GM21390 (cell line): ENCODE measurements around the gene TMSB10.
A peak's percentile ranks its signal among the peaks of the same experiment; 100 is the strongest.
"Not testable (repeated sequence)": the region's sequence is repeated elsewhere in the genome, so short reads cannot be mapped to it uniquely, and the experiment has no call there.

ENCODE experiments used
- ATAC-seq: cut with Tn5 transposase; IDR thresholded peaks from one replicate; pipeline ENCODE4 v1.9.1; 2021; ENCODE audit not compliant: unreplicated experiment

Gene TMSB10

DNA sequence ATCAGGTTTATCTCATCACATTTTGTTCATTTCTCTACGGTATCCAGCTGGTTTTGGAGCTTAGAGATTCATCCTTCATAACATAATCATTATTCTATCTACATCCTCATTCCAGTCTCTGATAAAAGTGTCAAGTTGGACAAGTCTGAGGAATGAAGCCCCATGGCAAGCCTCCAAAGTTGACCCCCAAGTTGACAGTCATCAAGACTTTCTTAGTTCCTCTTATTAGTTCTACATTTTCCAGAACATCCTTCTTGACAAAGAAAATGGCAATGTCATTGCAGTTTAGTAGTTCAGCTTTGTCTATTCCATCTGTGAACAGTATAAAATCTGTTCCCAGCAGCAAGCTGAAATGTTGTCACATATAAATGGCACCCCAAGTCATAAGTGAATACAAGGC, 4.5 kb upstream of the TMSB10 start:
- ATAC-seq = no peak

DNA sequence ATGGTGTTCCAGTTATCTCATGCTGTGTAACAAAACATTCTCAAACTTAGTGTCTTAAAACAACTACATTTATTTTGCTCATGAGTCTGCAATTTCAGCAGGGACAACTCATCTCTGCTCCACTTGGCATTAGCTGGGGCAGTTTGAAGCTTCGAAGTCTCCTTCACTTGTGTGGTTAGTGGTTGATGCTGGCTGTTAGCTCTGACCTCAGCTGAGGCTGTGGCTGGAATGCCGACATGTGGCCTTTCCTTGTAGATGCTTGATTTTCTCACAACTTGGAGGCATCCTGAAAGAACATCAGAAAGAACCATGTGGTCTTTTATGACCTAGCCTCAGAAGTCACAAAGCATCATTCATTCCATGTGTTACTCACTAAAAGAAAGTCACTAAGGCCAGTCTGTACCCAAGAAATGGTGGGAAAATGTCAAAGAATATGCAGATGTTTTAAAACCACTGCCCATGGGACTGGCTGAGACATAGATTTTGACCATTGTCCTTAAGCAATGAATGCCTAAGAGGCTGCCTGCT, 3.8 kb upstream of the TMSB10 start:
- ATAC-seq = no peak

DNA sequence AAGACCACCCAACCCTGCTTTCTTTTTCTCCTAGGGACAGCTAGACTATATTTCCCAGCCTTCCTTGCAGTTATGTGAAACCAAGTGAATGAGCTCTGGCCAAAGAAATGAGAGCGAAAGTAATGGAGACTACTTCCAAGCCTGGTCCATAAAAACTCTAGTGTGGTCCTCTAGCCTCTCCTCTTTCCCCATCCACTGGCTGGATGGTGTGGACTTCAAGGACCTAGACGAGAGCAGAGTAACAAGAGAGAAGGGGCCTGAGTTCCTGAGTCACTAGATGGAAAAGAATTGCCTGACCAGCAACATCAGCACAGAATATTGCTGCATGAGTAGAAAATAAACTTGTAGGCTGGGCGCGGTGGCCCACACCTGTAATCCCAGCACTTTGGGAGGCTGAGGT, 2.9 kb upstream of the TMSB10 start:
- ATAC-seq = no peak

DNA sequence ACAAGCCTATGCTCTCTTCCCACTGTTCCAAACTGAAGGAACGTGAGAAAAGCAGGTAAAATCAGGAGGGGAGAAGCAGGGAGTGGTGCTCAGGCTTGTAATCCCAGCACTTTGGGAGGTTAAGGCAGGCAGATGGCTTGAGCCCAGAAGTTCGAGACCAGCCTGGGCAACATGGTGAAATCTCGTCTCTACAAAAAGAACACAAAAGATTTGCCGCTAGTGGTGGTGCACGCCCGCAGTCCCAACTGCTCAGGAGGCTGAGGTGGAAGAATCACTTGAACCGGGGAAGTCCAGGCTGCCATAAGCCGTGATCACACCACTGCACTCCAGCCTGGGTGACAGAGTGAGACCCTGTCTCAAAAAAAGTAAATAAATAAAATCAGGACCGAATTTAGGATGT, 1.3 kb upstream of the TMSB10 start:
- ATAC-seq = no peak

DNA sequence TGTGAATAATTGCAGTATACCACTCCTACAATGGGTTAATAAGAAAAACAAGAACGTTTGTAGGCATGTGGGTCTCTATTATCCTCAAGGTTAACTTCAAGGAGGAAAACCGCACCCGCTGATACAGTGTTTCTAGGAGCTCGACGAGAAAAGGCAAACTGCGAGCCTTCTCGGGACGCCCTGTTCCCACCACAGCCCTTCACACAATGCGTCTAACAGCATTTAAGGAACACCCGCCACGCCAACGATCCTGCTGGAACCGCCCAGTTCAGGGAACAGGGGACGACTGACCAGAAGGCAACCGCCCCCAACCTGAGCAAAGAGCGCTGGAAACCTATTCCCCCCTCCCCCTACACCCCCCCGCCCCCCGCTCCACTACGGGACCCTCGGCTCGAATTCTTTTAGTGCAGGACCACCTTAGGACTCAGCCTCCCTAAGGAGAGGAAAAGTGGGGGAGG, 710 bp upstream of the TMSB10 start:
- no peak for ATAC-seq

DNA sequence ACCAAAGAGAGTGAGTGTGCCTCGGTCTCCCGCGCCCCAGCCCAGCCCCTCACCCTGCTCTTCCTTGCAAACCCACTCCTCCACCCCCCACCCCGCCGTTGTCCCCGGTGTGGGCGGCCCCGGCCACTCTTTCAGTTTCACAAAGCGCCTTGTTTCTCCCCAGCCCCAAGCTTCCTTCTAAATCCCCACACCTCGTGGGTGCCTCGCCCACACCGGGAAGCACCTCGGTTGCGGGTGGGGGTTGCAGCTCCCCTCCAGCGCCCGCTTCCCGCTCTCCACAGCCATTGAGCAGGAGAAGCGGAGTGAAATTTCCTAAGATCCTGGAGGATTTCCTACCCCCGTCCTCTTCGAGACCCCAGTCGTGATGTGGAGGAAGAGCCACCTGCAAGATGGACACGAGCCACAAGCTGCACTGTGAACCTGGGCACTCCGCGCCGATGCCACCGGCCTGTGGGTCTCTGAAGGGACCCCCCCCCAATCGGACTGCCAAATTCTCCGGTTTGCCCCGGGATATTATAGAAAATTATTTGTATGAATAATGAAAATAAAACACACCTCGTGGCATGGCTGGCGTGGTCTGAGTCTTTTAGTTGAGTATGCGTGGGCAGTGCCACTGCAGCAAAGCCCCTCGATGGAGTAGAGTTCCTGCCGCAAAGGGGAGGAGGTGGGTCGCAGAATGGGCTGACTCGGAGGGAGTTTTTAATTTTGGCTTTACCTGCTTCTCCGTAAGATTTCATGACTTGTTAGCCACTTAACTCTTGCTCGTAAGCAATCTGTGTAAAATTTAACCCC, 848 bp downstream of the TMSB10 start:
- ATAC-seq = peak; percentile 23

DNA sequence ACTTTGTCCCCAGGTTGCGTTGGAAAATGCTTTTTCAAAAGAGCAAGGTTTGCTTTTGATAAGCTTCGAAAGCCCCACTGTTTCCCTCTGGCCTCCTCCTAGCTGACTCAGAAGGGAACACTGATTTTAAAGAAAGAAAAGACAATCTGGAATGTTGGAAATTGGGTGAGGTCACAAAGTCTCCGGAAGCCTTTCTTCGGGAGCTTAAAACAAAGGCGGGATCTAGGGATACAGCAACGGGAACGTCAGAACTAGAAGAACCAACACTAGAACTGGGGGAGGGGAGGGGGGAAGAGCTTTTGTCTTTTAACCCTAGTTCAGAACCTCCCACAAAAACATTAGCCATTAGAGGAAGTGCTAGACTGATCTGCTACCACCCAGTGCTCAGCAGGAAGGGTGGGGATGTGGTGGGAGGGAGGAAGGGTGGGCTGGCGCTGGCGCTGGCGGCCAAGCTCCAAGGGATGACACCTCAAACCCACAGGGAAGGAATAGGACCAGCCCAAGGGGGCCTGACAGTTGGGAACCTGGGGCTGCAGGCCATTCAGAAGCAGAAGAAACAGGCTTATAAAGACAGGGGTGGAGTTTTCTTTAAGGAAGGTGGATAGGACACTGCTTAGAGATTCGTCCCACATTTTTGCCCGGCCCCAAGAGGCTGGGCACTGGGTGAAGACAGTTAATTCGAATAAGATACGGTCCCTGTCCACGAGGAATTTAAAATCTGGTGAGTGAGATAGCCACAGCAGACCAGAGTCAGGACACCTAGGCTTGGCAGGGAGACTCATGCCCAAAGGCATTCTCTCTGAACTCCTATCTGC, 1.7 kb downstream of the TMSB10 start:
- ATAC-seq = peak; percentile 40

DNA sequence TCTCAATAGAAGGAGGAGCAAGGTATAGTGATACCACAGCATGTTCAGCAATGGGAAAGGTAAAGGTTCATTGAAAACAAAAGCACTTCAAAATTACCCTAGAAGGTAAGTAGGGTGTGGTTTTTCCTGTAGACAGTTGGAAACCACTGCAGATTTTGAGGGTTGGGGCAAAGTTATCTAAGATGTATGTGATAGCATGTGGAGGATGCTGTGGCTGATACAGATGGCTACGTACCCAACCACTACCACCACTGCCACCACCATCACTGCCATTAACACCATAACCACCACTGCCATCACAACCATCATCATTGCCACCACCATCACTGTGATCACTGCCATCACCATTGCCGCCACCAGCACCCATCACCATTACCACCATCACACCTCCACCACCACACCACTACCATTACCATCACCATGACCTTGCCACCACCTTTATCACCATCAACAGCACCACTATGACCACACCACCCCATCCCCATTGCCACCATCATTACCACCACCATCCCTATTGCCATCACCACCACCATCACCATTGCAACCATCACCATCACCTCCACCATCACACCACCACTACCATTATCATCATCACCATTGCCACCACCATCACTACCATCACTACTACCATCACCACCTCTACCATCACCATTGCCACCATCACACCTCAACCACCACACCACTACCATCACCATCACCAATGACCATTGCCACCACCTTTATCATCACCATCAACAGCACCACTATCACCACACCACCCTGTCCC, 3.7 kb downstream of the TMSB10 start:
- ATAC-seq = no peak

DNA sequence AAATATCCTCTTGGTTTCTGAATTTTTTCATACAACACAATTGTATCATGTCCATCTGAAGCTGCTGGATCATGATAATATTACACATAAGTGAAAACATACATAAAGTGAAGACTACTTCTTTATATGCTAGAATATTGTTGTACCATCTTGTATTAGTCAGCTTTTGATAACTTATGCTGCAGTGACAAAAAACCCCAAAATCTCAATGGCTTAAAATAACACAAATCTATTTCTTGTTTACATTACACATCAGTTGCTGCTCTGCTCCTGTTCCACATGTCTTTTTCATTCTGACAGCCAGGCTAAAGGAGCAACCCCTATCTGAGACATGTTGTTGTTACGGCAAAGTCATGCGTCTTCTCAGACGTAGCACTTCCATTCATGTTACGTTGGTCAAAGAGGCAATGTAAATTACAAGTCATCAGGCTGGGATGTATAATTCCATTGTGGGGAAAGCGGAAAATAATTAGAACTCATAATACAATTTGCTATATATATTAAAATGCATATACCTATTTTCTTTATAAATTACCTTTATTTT, 5.8 kb downstream of the TMSB10 start:
- ATAC-seq = no peak

DNA sequence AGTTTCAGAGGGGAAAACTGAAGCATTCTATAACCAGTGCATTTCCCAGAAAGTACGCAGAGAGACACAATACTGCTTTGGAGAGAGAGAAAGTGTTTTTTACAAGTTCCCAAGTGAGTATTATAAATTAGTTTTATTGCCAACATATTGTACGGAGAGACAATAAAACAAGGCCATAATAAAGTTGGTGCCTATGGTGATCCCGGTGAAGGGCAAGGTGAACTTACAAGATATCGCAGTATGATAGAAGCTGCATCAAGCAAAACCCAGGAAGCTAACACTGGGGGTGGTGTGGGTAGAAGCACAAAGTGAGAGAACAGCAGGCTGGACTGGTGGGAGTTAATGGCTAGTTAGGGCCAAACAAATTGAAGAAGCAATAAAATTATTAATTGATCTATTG, 7.5 kb downstream of the TMSB10 start:
- ATAC-seq = no peak

DNA sequence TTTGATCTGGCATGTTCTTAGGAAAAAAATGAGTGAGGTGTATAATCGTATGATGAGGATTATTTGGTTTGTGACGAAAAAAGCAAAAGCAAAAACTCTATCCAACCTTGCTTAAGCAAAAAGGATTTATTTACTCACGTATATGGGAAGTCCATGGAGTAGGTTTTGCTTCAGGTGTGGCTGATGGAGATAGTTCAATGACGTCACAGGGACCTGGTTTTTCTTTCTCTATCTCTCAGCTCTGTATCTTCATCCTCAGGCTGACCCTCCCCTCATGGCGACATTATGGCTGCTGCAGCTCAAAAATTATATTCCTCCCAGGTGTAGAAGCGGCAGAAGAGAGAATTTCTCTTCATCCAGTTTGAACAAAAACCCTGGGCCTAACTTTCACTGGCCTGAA, 8.9 kb downstream of the TMSB10 start:
- no peak for ATAC-seq

DNA sequence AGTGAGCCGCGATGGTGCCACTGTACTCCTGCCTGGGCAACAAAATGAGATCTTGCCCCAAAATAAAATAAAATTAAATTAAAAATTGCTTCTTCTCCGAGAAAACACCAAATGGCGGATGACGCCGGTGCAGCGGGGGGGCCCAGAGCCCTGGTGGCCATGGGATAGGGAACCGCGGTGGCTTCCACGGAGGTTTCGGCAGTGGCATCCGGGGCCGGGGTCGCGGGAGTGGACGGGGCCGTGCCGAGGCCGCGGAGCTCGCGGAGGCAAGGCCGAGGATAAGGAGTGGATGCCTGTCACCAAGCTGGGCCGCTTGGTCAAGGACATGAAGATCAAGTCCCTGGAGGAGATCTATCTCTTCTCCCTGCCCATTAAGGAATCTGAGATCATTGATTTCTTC, 10.2 kb downstream of the TMSB10 start:
- not testable (repeated sequence) for ATAC-seq

DNA sequence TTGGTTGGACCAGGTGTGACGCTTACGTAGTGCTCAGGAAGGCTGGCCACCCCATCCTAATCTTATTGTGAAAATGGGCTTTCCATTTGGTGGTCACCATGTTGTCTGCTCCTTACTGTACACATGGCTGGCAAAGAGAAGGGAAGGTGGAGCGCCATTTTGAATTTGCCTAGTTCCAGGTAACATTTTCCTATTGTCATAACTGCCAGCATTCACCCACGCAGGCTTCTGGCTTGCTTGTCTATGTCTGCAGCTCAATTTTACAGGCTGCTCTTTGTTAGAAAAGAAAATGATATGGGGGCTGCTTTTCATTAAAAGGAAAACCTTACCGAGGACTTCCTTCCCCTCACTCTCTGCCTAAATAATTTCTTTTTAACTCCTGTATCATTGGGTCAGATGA, 12.4 kb downstream of the TMSB10 start:
- ATAC-seq = not testable (repeated sequence)

DNA sequence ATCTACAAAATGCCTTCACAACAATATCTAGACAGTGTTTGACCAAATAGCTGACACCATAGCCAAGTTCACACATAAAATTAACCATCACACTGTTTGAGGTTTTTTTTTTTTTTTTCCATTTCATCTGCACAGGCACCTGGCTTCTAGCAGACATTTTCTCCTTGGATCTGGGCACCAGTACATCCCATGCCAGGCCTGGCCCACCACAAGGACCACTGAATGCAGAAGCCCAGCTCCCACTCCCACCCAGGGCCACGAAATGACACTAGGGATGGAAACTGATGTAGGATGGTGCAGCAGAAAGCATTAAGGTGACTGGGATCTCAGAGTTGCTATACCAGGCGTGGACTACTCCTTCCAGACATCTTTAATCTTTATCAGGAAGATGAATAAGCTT, 13.0 kb downstream of the TMSB10 start:
- ATAC-seq = no peak

DNA sequence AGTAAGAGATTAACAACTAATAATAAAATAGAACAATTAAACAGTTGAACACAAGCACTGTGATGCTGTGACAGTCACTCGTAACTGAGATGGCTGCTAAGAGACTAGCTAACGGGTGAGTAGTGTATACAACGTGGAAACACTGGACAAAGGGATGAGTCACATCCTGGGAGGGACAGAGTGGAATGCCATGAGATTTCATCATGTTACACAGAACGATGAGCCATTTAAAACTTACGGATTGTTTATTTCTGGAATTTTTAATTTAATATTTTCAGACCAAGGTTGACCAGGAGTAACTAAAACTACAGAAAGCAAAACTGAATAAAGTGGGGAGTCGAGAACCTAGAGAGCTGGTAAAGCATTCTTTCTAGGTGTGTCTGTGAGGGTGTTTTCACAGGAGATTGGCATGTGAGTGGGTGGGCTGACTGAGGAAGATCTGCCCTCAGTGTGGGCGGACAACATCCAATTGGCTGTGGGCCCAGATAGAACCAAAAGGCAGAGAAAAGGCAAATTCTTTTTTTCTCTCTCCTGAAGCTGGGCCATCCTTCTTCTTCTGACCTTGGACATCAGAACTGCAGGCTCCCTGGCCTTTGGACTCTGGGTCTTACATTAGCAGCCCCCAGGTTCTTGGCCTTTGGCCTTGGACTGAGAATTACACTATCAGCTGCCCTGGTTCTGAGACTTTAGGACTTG, 14.6 kb downstream of the TMSB10 start:
- ATAC-seq = peak; percentile 46

DNA sequence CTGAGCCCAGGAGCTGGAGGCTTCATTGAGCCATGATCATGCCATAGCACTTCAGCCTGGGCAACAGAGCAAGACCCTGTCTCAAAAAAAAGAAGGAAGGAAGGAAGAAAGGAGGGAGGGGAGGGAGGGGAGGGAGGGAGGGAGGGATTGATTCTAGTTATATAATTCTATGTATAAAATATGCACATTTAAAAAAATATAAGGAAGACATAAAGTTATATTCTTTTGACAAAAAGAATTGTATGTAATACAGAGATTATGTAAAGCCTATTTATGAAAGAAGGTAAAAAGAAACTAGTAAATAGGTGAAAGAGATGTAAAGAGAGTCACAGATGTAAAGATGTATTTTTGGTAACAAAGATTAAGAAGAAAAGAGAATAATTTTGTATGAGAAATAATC, 17.6 kb downstream of the TMSB10 start:
- no peak for ATAC-seq

DNA sequence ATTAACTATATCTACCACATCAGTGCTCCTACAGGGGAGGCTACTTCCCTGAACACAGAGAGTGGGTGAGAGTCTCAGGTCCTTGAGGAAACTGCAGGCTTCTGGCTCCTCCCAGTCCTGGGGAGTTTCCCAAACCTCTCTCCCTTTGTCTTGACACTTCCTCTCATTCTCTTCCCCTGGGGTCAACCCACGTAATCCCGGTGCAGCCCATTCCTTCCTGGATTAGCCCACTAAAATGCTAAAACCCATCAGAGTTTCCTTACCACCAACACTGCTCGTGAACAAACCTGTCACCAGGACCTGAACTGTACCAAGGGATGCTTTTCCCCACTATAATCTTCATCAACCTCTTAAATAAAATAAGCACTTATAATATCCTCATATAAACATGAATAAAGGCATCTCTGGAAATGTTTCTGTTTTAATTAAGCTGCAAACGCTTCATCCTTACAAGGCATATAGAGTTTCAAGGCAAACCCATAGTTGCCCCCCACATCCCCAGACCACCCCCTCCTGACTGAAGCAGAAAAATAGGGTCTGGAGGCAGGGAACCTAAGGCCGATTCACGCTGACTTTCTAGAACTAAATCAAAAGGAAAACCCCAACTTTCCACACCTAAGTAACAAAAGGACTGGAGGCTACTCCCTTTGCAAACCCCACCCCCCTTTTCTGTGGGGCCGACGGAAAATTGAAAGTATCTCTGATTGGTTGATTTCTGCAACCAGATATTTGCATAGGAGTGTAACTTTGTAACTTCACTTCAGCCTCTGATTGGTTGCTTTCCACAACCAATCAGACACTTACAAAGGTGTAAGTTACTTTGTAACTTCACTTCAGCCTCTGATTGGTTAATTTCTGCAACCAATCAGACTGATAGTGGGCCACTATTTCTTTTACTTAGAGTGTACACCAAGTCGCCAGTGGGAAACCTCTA, 19.0 kb downstream of the TMSB10 start:
- peak; percentile 30 for ATAC-seq

DNA sequence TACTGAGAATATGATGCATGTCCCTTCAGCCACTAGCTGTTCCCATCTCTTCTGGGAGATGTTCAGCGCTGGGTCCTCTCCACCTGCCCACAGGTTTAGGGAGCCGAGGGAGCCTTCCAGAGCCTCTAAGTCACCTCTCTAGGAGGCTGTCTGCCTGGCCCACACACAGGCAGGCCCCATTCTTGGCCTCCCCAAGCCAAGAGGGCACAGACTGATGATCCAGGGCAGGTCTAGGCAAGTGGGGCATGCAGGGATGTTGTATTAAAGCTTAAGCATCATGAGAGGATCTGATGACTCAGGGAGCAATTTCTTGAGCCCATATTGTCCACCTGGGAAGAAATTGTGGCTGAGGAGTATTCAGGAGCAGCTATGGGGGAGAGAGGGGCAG, 19.9 kb downstream of the TMSB10 start:
- peak; percentile 2 for ATAC-seq

DNA sequence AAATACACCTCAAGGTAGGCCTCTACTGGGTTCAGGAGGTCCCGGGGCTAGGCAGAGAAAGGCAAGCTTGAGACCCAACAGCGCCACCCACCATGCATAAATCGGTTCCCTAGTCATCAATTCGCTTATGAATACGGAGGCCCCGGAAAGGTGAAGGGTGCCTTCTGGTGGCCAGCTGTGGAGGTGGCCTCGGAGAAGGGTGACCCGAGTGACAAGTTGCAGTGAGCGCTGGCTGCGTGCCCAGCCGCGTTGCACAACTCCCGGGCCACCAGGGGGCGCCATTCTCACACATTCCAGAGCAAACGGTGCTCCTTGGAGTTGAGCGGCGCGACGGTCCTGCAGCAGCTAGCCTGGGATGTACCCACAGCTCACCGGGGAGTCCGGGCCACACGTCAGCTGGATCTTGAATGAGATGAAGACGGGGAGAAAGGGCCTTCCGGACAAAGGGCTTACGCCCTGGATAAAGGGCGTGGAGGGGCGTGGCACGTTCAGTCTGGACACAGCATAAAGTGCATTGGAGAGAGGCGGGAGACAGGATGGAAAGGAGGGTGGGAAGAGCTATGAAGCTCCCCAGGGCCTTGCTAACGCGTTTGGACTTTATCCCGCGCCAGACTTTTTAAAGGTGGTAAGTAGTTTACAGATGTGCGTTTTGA, 20.4 kb downstream of the TMSB10 start:
- peak; percentile 73 for ATAC-seq
